Peyer's patch (tissue), 4 donors: ENCODE data around the gene WDR7.

Experiments
- CTCF ChIP-seq, 6 experiments: fragments of 450-650 bp in 4 of 6; fragments of 200-600 bp in 2 of 6; sonication (generic) in 1 of 6; IDR thresholded peaks; one replicate each; pipeline ENCODE4 v1.5.1; 2017 to 2019; ENCODE audit warnings: antibody characterized with exemption in 6 of 6, mild to moderate bottlenecking in 3 of 6, moderate library complexity in 1 of 6
- POLR2A ChIP-seq, 2 donors: fragments of 450-650 bp; IDR thresholded peaks; one replicate each; pipeline ENCODE4 v1.5.1; 2017; ENCODE audit warnings: antibody characterized with exemption in 2 of 2, mild to moderate bottlenecking in 2 of 2, moderate library complexity in 2 of 2

- TF ChIP-seq CTCF (IDR thresholded peaks at IDR 0.05) = no peak
- TF ChIP-seq POLR2A (IDR thresholded peaks at IDR 0.05) = no peak
Measured at GRCh38 chr18:56986829-56987228, 335.7 kb downstream of the WDR7 start.
